ENCODE data around the gene TGDS.

The TGDS gene

DNA sequence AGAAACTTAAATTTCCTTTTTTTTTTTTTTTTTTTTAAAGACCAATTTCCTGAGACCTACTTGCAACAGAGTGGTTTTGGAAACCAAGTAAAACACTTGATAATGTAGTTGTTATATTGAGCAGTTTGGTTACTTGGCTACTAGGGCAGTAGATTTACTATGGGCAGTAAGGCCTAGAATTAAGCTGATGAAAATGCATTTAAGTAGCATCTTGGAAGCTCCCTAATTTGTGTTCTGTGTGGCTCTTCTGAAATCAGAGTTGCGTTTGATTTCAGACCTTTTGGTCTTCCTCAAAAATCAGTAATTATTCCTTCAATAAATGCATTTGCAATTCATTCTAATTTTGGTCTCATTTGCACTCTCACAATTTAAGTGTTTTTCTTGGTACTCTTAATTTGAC is 6.5 kb upstream of the TGDS start:
- CTCF ChIA-PET: interaction anchor here (8.1 kb wide), 1 partner anchor 17 kb away, joined by 105 read pairs; no protein-coding TSS in a partner anchor
- TF ChIP-seq, protein P1, sequence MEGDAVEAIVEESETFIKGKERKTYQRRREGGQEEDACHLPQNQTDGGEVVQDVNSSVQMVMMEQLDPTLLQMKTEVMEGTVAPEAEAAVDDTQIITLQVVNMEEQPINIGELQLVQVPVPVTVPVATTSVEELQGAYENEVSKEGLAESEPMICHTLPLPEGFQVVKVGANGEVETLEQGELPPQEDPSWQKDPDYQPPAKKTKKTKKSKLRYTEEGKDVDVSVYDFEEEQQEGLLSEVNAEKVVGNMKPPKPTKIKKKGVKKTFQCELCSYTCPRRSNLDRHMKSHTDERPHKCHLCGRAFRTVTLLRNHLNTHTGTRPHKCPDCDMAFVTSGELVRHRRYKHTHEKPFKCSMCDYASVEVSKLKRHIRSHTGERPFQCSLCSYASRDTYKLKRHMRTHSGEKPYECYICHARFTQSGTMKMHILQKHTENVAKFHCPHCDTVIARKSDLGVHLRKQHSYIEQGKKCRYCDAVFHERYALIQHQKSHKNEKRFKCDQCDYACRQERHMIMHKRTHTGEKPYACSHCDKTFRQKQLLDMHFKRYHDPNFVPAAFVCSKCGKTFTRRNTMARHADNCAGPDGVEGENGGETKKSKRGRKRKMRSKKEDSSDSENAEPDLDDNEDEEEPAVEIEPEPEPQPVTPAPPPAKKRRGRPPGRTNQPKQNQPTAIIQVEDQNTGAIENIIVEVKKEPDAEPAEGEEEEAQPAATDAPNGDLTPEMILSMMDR (IDR thresholded peaks at IDR 0.05; ENCODE audit: control extremely low read depth, extremely low read depth, low read depth, missing control alignments): no peak
- POLR2A ChIA-PET: interaction anchor here (2.0 kb wide), 1 partner anchor 15 kb away, joined by 4 read pairs; no protein-coding TSS in a partner anchor
- no peak for DNase-seq (ENCODE audit: extremely low spot score)

DNA sequence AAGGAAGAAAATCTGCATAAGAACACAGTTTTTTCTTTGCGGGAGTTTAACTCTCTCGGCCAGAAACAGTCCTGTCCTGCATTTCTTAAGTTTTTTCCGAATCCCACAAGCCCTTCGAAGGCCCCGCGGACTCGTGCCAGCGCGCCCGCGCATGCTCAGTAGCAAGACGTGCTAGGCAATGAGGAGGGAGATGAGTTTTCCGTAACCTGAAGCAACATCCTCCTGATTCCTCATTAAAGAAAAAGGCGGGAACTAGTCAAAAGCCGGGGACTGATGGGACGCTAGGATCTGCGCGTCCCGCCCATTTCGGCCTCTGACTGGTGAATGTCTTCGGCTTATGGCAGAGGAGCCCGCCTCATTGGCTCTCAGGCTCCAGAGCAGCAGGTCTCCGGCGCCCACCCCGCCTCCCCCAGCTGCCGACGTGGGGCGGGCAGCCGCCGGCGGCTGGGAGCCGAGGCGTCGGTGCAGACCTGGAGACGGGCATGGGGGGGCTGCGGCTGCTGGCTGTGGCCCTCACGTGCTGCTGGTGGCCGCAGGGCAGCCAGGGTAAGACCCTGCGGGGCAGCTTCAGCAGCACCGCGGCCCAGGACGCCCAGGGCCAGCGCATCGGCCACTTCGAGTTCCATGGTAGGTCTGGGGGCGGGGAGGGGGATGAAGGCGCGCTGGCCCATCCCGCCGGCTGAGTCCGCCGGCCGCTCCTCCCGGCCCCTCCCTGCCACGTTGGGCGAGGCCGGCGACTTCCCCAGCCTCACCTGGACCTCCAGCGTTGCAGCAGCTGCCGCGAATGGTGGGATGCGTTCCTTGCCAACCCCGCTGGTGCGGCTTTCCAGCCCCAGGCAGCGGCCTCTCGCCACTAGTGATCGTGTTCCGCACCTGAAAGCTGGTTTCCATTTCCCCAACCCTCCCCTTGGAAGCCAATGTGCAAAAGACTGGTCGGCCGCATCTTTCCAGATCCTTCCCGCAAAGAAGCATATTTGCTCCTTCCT is 5.8 kb upstream of the TGDS start, which contains the start of gene GPR180:
Gene GPR180, plus strand, starts transcription at position 412 of the 986 bp plus-strand sequence. Its CDS starts 71 bp downstream, at position 483.
- TF ChIP-seq, protein P1 (IDR thresholded peaks at IDR 0.05; ENCODE audit: control extremely low read depth, extremely low read depth, low read depth, missing control alignments): no peak
- POLR2A ChIA-PET: interaction anchor here (2.0 kb wide), 1 partner anchor 16 kb away, joined by 4 read pairs; no protein-coding TSS in a partner anchor
- DNase-seq (ENCODE audit: extremely low spot score): peak; percentile 96
- CTCF ChIA-PET: interaction anchor here (8.1 kb wide), 1 partner anchor 18 kb away, joined by 105 read pairs; no protein-coding TSS in a partner anchor

DNA sequence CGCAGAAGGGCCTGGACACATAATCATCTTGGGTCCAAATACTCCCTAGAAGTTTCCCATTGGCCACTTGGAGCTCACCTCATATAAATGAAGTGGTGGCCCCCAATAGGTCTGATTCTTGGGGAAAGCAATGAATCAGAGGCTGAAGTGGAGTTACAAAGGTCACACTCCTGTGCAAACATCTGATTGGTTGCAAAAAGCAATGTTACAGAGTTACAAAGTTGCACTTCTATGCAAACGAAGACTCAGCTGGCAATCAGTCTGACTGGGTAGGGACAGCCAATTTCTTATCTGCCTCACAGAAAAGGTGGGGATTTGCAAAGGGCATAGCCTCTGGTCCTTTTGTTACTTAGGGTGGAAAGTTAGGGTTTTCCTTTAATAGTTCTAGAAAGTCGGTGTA is 3.9 kb upstream of the TGDS start:
- TF ChIP-seq, protein P1 (IDR thresholded peaks at IDR 0.05; ENCODE audit: control extremely low read depth, extremely low read depth, low read depth, missing control alignments): no peak
- ChIA-PET CTCF (interaction anchor here (8.1 kb wide), 1 partner anchor 19 kb away, joined by 105 read pairs; no protein-coding TSS in a partner anchor), POLR2A (no interaction called here)
- DNase-seq (ENCODE audit: extremely low spot score): no peak

DNA sequence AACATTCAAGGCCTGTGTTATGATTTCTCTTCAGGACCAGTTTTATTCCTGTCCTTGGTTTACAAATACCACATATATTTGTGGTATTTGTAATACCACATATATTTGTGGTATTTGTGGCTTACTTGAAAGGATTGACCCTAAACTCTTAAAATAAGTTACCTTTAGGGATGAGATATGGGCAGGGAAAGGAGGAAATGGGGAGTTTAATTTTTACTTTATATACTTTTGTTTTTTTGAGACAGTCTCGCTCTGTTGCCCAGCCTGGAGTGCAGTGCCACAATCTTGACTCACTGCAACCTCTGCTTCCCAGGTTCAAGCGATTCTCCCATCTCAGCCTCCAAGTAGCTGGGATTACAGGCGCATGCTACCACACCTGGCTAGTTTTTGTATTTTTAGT is 2.3 kb upstream of the TGDS start:
- TF ChIP-seq, protein P1 (IDR thresholded peaks at IDR 0.05; ENCODE audit: control extremely low read depth, extremely low read depth, low read depth, missing control alignments): no peak
- no peak for DNase-seq (ENCODE audit: extremely low spot score)
- CTCF ChIA-PET: interaction anchor here (3.2 kb wide), 1 partner anchor 19 kb away, joined by 15 read pairs; no protein-coding TSS in a partner anchor
- POLR2A ChIA-PET: no interaction called here

DNA sequence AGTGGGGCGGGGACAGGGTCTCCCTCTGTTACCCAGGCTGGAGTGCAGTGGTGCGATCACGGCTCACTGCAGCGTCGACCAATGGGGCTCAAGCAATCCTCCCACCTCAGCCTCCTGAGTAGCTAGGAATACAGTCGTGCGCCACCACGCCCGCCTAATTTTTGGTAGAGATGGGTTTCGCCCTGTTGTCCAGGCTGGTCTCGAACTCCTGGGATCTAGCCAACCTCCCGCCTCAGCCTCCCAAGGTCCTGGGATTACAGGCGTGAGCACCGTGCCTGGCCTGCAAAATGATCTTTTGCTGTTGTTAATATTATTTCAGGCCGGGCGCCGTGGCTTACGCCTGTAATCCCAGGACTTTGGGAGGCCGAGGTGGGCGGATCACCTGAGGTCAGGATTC is 621 bp upstream of the TGDS start:
- ChIA-PET CTCF (interaction anchor here (1.3 to 3.2 kb wide), 5 partner anchors 11 to 51 kb away, joined by 3 to 15 read pairs (median 8); no protein-coding TSS in a partner anchor), POLR2A (interaction anchor here (0.9 kb wide), 1 partner anchor 9 kb away, joined by 4 read pairs; no protein-coding TSS in a partner anchor)
- TF ChIP-seq, protein P1 (IDR thresholded peaks at IDR 0.05; ENCODE audit: control extremely low read depth, extremely low read depth, low read depth, missing control alignments): no peak
- DNase-seq (ENCODE audit: extremely low spot score): no peak
